ENCODE results near the gene SKIC3.

SKIC3 gene

GRCh38 chr5:95530416-95530815 is 24.4 kb downstream of the SKIC3 start:
- no peak for DNase-seq

- no peak for DNase-seq
Measured at GRCh38 chr5:95528565-95528964, 26.2 kb downstream of the SKIC3 start.

DNA sequence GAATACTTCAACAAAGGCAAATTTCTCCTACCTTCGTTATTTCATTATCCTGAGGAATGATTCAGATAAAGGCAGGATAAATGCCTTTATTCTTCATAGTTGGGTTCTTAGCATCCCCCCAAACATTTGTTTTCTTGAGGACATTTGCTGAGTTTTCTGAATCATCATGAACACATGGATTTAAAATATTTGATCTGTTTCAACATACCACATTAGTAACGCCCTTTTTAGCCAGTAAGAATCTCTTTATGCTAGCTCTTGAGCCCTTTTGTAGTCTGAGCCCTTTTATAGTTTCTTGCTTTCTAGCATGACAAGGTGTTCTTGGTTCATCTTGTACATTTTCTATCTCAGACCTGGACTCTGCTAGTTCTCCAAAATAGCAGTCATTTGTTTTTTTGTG is 27.9 kb downstream of the SKIC3 start:
- no peak for DNase-seq

DNA sequence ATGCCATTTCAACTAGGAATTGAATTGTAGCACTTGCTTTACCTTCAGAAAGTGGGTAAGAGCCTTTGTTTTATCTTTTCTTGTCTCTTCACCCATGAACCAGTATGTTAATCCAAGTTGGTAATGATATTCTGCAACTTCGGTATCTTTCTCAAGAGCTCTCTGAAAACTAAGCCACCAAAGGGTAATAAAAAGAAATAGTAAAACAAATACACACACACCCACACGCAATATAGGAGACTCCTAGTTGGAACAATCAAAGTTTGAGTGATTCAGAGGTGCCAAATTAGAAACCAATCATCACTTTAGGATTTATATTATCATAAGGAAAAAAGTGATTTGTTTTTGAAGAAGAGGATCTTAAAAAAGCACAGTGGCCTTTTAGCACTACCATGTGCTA is 30.4 kb downstream of the SKIC3 start:
- no peak for DNase-seq

DNA sequence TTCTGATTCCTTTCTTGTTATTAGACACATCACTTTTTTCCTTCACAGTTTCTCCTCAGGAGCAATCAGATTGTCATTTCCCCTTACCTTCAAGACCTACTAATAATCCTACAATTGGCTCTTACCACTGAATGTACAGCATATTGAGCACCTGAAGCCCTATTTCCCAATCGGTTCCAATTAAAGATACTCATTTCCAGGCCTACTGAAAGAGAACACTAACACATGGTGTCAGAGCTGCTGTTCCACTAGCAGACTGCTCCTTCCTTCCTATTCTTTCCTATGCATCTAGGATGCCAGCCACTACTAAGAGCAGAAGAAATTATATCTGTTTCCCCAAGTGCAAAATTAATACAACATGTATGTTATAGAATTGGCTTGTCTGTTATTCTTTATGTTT is 34.6 kb downstream of the SKIC3 start:
- DNase-seq, result no peak

- DNase-seq, result no peak
Measured at GRCh38 chr5:95519681-95520080, 35.1 kb downstream of the SKIC3 start.

DNA sequence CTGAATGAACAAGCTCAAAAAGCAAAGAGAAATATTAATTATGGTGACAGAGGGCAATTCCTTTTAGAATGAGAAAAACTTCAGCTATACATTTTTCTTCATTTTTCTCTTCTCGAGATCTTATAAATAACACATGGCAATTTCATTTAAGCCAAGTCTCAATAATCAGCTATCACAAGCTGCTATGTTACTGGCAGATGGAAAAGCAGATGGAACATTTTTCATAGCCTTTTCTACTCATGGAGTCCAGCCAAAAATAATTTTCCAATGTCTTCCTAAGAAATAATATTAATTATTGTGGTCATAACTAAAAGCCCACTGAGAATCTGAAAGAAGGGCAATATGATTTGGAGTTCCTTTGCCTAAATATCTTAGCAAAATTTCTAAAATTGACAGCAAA is 35.6 kb downstream of the SKIC3 start:
- no peak for DNase-seq

DNA sequence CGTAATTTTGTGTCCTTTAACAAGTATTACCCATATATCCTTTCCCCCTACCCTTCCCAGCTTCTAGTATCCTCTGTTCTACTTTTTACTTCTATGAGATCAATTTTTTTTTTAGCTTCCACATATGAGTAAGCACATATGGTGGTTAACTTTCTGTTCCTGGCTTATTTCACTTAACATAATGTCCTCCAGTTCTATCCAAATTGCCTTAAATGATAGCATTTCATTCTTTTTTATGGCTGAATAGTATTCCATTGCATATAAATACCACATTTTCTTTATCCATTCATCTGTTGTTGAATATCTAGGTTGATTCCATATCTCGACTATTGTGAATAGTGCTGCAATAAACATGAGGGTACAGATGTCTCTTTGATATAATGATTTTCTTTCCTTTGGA is 36.4 kb downstream of the SKIC3 start:
- no peak for DNase-seq

GRCh38 chr5:95511606-95512005 is 43.2 kb downstream of the SKIC3 start:
- DNase-seq, result no peak

DNA sequence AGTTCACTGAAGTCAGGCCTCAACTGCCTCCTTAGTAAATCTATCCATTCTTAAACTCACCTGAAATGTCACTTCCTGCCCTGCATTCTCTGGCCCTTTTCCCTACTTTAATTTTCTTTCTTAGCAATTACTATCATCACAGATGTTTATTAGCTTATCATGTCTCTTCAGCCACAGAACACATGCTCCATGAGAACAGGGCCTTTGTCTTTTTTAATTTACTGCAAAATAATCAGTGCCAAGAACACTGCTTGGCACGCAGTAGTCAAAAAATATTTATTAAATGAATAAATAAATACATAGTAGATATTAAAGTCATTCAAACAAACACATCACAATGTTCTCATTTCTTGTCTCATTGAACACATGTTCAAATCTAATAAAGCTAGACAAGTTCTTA is 46.2 kb downstream of the SKIC3 start:
- DNase-seq, result no peak
